H1 (cell line): Measurements from ENCODE around the gene CSTF2T. TPM values are rescaled to one million over a fixed set of nuclear protein-coding genes. Genes with fewer than 3 reads are reported as not detected.

ENCODE experiments used
- CTCF ChIA-PET: fragments of 300-600 bp; sonication (Branson Sonifier 250); formaldehyde crosslinking; loops from one replicate; lab custom pipeline; 2021; ENCODE audit not compliant: partially characterized antibody; lab: Charles Lee
- POLR2A ChIA-PET: fragments of 300-600 bp; sonication (Branson Sonifier 250); formaldehyde crosslinking; loops from one replicate; lab custom pipeline; 2021; ENCODE audit warnings: inconsistent platforms; ENCODE audit not compliant: partially characterized antibody; lab: Charles Lee
- DNase-seq, 2 experiments: peaks; one replicate each; pipeline versions ENCODE4 v3.0.0 to v3.0.0-alpha.2; 2010 to 2022; ENCODE audit warnings: low spot score in 2 of 2, low read depth in 1 of 2, mixed read lengths in 1 of 2
- FAIRE-seq: peaks from 2 replicates; lab custom pipeline; 2011; peaks lifted over from hg19 to GRCh38; lab: Jason Lieb, UNC
- H2AFZ ChIP-seq: 2 replicates; pipeline ENCODE4 v1.8.1; 2012; ENCODE audit warnings: low read length, inconsistent platforms
- H2AK5ac ChIP-seq: 2 replicates; pipeline ENCODE4 v1.6.1; 2013; ENCODE audit warnings: low read depth, low read length
- H2BK120ac ChIP-seq: replicated peaks from 2 replicates; pipeline ENCODE3; 2013; ENCODE audit warnings: low read depth, low read length, inconsistent platforms
- H2BK12ac ChIP-seq: 2 replicates; pipeline ENCODE4 v1.6.1; 2013; ENCODE audit warnings: low read depth, low read length
- H2BK15ac ChIP-seq: 2 replicates; pipeline ENCODE4 v1.6.1; 2013; ENCODE audit warnings: low read length
- H2BK20ac ChIP-seq: 2 replicates; pipeline ENCODE4 v1.6.1; 2013; ENCODE audit warnings: low read length
- H2BK5ac ChIP-seq: 2 replicates; pipeline ENCODE4 v1.6.1; 2013; ENCODE audit warnings: low read depth, low read length
- H3K14ac ChIP-seq: 2 replicates; pipeline ENCODE4 v1.6.1; 2013; ENCODE audit warnings: inconsistent platforms; ENCODE audit not compliant: insufficient read length
- H3K18ac ChIP-seq: 2 replicates; pipeline ENCODE4 v1.6.1; 2013; ENCODE audit warnings: low read length; ENCODE audit errors: extremely low read depth
- H3K23ac ChIP-seq: 2 replicates; pipeline ENCODE4 v1.6.1; 2013; ENCODE audit warnings: inconsistent platforms; ENCODE audit not compliant: insufficient read length
- H3K23me2 ChIP-seq: 2 replicates; pipeline ENCODE4 v1.6.1; 2013; ENCODE audit warnings: low read depth, low read length
- H3K27ac ChIP-seq: 2 replicates; pipeline ENCODE4 v1.6.1; 2011; ENCODE audit warnings: low read depth, low read length, inconsistent platforms
- H3K27me3 ChIP-seq, 4 experiments: replicated peaks in 1 of 4; 1 replicate in 1 of 4; 2 replicates in 3 of 4; pipeline versions ENCODE4 v1.6.1 to v1.8.1; 2011 to 2013; ENCODE audit warnings: low read length in 3 of 4, mild to moderate bottlenecking in 3 of 4, inconsistent platforms in 2 of 4, mixed read lengths in 2 of 4, moderate library complexity in 1 of 4; ENCODE audit not compliant: control insufficient read depth in 3 of 4, insufficient read depth in 3 of 4; ENCODE audit errors: extremely low read depth in 1 of 4
- H3K36me3 ChIP-seq, 4 experiments: 2 replicates each; pipeline versions ENCODE4 v1.6.1 to v1.8.1; 2011 to 2013; ENCODE audit warnings: mild to moderate bottlenecking in 4 of 4, low read length in 3 of 4, moderate library complexity in 2 of 4, control low read depth in 1 of 4, inconsistent platforms in 1 of 4; ENCODE audit not compliant: insufficient read depth in 4 of 4, control insufficient read depth in 2 of 4
- H3K4ac ChIP-seq: replicated peaks from 2 replicates; pipeline ENCODE3; 2013; ENCODE audit warnings: low read length, low read depth, mixed read lengths, inconsistent platforms; ENCODE audit not compliant: insufficient read length
- H3K4me1 ChIP-seq, 4 experiments: replicated peaks in 1 of 4; 1 replicate in 1 of 4; 2 replicates in 3 of 4; pipeline versions ENCODE4 v1.6.1 to v1.8.1; 2011 to 2013; ENCODE audit warnings: low read length in 3 of 4, inconsistent platforms in 2 of 4, mixed read lengths in 1 of 4; ENCODE audit not compliant: insufficient read depth in 4 of 4, control insufficient read depth in 3 of 4
- H3K4me2 ChIP-seq, 2 experiments: 2 replicates each; pipeline versions ENCODE4 v1.6.1 to v1.8.1; 2011 to 2013; ENCODE audit warnings: low read depth in 2 of 2, low read length in 2 of 2, control low read depth in 1 of 2, inconsistent platforms in 1 of 2, mild to moderate bottlenecking in 1 of 2; ENCODE audit not compliant: insufficient read depth in 1 of 2
- H3K4me3 ChIP-seq, 4 experiments: fragments of 200-600, 300-600 bp in 1 of 4; sonication (generic), shearing (Covaris generic), sonication (Bioruptor Twin) in 1 of 4; 2 replicates each; pipeline versions ENCODE4 v1.5.1 to v1.8.1; 2011 to 2016; ENCODE audit warnings: low read length in 4 of 4, low read depth in 3 of 4, control low read depth in 2 of 4, inconsistent platforms in 2 of 4, mild to moderate bottlenecking in 2 of 4, mixed read lengths in 1 of 4, moderate library complexity in 1 of 4; ENCODE audit not compliant: insufficient read depth in 2 of 4; ENCODE audit errors: extremely low read depth in 1 of 4
- H3K56ac ChIP-seq: replicated peaks from 2 replicates; pipeline ENCODE3; 2013; ENCODE audit warnings: low read depth, mild to moderate bottlenecking, mixed read lengths, low read length, inconsistent platforms; ENCODE audit not compliant: insufficient read length
- H3K79me1 ChIP-seq: 2 replicates; pipeline ENCODE4 v1.6.1; 2013; ENCODE audit warnings: low read depth, low read length, control low read depth
- H3K79me2 ChIP-seq, 2 experiments: 2 replicates each; pipeline versions ENCODE4 v1.6.1 to v1.8.1; 2012 to 2013; ENCODE audit warnings: low read length in 2 of 2, mild to moderate bottlenecking in 2 of 2, inconsistent platforms in 1 of 2; ENCODE audit not compliant: insufficient read depth in 2 of 2, control insufficient read depth in 1 of 2
- H3K9ac ChIP-seq, 4 experiments: replicated peaks in 1 of 4; 1 replicate in 1 of 4; 2 replicates in 3 of 4; pipeline versions ENCODE4 v1.6.1 to v1.8.1; 2011 to 2013; ENCODE audit warnings: low read depth in 3 of 4, low read length in 3 of 4, control low read depth in 2 of 4, mild to moderate bottlenecking in 2 of 4, moderate library complexity in 2 of 4, inconsistent platforms in 1 of 4; ENCODE audit errors: extremely low read depth in 1 of 4
- H3K9me3 ChIP-seq, 2 experiments: 2 replicates each; pipeline versions ENCODE4 v1.6.1 to v1.8.1; 2012 to 2013; ENCODE audit warnings: mild to moderate bottlenecking in 2 of 2, moderate library complexity in 2 of 2, control low read depth in 1 of 2, inconsistent platforms in 1 of 2, low read depth in 1 of 2, low read length in 1 of 2, mixed read lengths in 1 of 2; ENCODE audit not compliant: insufficient read depth in 2 of 2
- H4K20me1 ChIP-seq, 2 experiments: replicated peaks in 1 of 2; 2 replicates each; pipeline versions ENCODE3 to v1.8.1; 2011 to 2013; ENCODE audit warnings: inconsistent platforms in 2 of 2, low read length in 2 of 2, mild to moderate bottlenecking in 1 of 2; ENCODE audit not compliant: insufficient read depth in 2 of 2, control insufficient read depth in 1 of 2
- H4K5ac ChIP-seq: 2 replicates; pipeline ENCODE4 v1.6.1; 2013; ENCODE audit warnings: low read length, low read depth, mixed read lengths, inconsistent platforms; ENCODE audit not compliant: insufficient read length
- H4K8ac ChIP-seq: 2 replicates; pipeline ENCODE4 v1.8.0; 2013; ENCODE audit warnings: mild to moderate bottlenecking, moderate library complexity, low read length, inconsistent platforms; ENCODE audit not compliant: insufficient read depth; ENCODE audit errors: extremely low read depth
- H4K91ac ChIP-seq: replicated peaks from 2 replicates; pipeline ENCODE3; 2013; ENCODE audit warnings: low read length, mixed read lengths, inconsistent platforms; ENCODE audit not compliant: insufficient read length
- ASH2L ChIP-seq: fragments of 200-600, 300-600 bp; sonication (generic); IDR thresholded peaks from one replicate; pipeline ENCODE4 v1.7.1; 2017; ENCODE audit warnings: low read length
- BCL11A ChIP-seq, 2 experiments: IDR thresholded peaks; one replicate each; pipeline ENCODE4 v1.6.1; 2011; ENCODE audit warnings: low read depth in 2 of 2, low read length in 2 of 2, mild to moderate bottlenecking in 2 of 2
- NANOG ChIP-seq: IDR thresholded peaks from 2 replicates; pipeline ENCODE4 v1.6.1; 2011; ENCODE audit warnings: low read length, low read depth, mild to moderate bottlenecking, inconsistent platforms; ENCODE audit not compliant: insufficient read depth, poor library complexity, severe bottlenecking
- WGBS, 2 experiments: shearing (Covaris generic) in 1 of 2; methylation state at CpG; one replicate each; pipeline versions ENCODE4 v1.1.6 to v1.1.7; 2013 to 2015; ENCODE audit warnings: low lambda C conversion rate in 2 of 2, mixed read lengths in 2 of 2, inconsistent platforms in 1 of 2, low coverage in 1 of 2, missing lambda C conversion rate in 1 of 2; ENCODE audit not compliant: insufficient replicate concordance in 2 of 2, insufficient coverage in 1 of 2, insufficient read length in 1 of 2; ENCODE audit errors: extremely low coverage in 1 of 2, missing lambda C conversion rate in 1 of 2; 5-methylcytosine and 5-hydroxymethylcytosine counted together
- polyA plus RNA-seq, 7 experiments: library from polyadenylated mRNA; depleted of rRNA in 3 of 7; stranded (reverse) in 5 of 7; unstranded in 2 of 7; fragments of >200 nt in 5 of 7; fragments of 200-250 nt in 2 of 7; gene quantifications; 1 replicate in 5 of 7; 2 replicates in 1 of 7; 4 replicates in 1 of 7; pipeline versions ENCODE4 v1.2.1 to v1.2.3, GENCODE V29; 2011 to 2013; ENCODE audit warnings: missing spikeins in 2 of 7, mixed read lengths in 2 of 7
- total RNA-seq: library from RNA; stranded (reverse); fragmentation: NEBNext Ultra II Directional; extraction: Animal tissue kit (Norgen Biotek cat#: 25700); gene quantifications from 2 replicates; pipeline ENCODE4 v1.2.1, GENCODE V29; 2021

Gene CSTF2T
- total and polyA plus RNA-seq, 2 of the 8 experiments (the other 6 are each of a cell fraction or from before 2014, with no cell fraction given) = 9.4 to 32.4 TPM

- no peak overlapping the region for H2AFZ ChIP-seq
- H3K18ac ChIP-seq = no peak overlapping the region
- H2BK15ac ChIP-seq = no peak overlapping the region
- H4K20me1 ChIP-seq = no peaks in the 10 kb centered on the region
- H3K9me3 ChIP-seq = no peaks in the 10 kb centered on the region
- H3K27ac ChIP-seq = no peak overlapping the region
- no peak overlapping the region for H4K8ac ChIP-seq
- no peak overlapping the region for H2BK20ac ChIP-seq
- no peaks in the 10 kb centered on the region for H3K79me1 ChIP-seq
- H3K4me1 ChIP-seq = peaks cover 0 to 7% (median under 1%) of the 10 kb centered on the region in 4 experiments; a peak in 1 of 7 replicates
- no peak overlapping the region for H2BK5ac ChIP-seq
- no peak overlapping the region for H3K4me3 ChIP-seq
- H2BK12ac ChIP-seq = no peak overlapping the region
- no peak overlapping the region for H2BK120ac ChIP-seq
- H3K36me3 ChIP-seq = no peaks in the 10 kb centered on the region
- POLR2A ChIA-PET = no interaction called here
- H3K23me2 ChIP-seq = no peaks in the 10 kb centered on the region
- FAIRE-seq (no peak), DNase-seq (no peak)
- H4K5ac ChIP-seq = no peak overlapping the region
- H4K91ac ChIP-seq = no peak overlapping the region
- H3K4ac ChIP-seq = no peak overlapping the region
- WGBS, 2 experiments = 87% methylated on average over 3 of the region's 3 CpGs; no CpG with 5 or more reads in 1 of the 2 experiments
- H2AK5ac ChIP-seq = no peak overlapping the region
- H3K23ac ChIP-seq = no peak overlapping the region
- H3K4me2 ChIP-seq = no peak overlapping the region
- H3K9ac ChIP-seq = no peak overlapping the region
- no peaks in the 10 kb centered on the region for H3K27me3 ChIP-seq
- no peak overlapping the region for H3K56ac ChIP-seq
- TF ChIP-seq BCL11A (IDR thresholded peaks at IDR 0.05; ENCODE audit: low read depth in 2 of 2, low read length in 2 of 2) = no peak
- TF ChIP-seq ASH2L = no peak
- no peak for TF ChIP-seq NANOG
- no peak overlapping the region for H3K14ac ChIP-seq
- CTCF ChIA-PET = interaction anchor here (0.6 kb wide), 1 partner anchor 15 kb away, joined by 3 read pairs; no protein-coding TSS in a partner anchor
- H3K79me2 ChIP-seq = no peaks in the 10 kb centered on the region
Observed at GRCh38 chr10:51706225-51706624, 6.8 kb upstream of the CSTF2T start.
